IMR-90 (cell line): Measurements from ENCODE around the gene ZFPL1. TPM values are rescaled to one million over a fixed set of nuclear protein-coding genes. Genes with fewer than 3 reads are reported as not detected.

Experiments used
- NFE2L2 ChIP-seq: fragments of 150-350 bp; IDR thresholded peaks from 2 replicates; pipeline ENCODE4 v1.6.1; 2016; ENCODE audit warnings: low read depth, mild to moderate bottlenecking, low read length
- polyA plus RNA-seq, 3 experiments: library from polyadenylated mRNA; depleted of rRNA; stranded (reverse); fragments of >200 nt; gene quantifications; 2 replicates each; pipeline ENCODE4 v1.2.3, GENCODE V29; 2012; ENCODE audit warnings: low replicate concordance in 1 of 3
- total RNA-seq: library from RNA; depleted of rRNA; stranded (reverse); fragments of >200 nt; gene quantifications from 2 replicates; pipeline ENCODE4 v1.2.3, GENCODE V29; 2012
- TF ChIP-seq, protein P1 (sequence below): fragments of 150-350 bp; IDR thresholded peaks from 2 replicates; pipeline ENCODE4 v1.6.1; 2017; ENCODE audit warnings: mild to moderate bottlenecking, antibody characterized with exemption, low read length, low read depth

ZFPL1 gene
- total and polyA plus RNA-seq, 2 of the 4 experiments (the other 2 are of a cell fraction), result 24.0 to 67.5 TPM

DNA sequence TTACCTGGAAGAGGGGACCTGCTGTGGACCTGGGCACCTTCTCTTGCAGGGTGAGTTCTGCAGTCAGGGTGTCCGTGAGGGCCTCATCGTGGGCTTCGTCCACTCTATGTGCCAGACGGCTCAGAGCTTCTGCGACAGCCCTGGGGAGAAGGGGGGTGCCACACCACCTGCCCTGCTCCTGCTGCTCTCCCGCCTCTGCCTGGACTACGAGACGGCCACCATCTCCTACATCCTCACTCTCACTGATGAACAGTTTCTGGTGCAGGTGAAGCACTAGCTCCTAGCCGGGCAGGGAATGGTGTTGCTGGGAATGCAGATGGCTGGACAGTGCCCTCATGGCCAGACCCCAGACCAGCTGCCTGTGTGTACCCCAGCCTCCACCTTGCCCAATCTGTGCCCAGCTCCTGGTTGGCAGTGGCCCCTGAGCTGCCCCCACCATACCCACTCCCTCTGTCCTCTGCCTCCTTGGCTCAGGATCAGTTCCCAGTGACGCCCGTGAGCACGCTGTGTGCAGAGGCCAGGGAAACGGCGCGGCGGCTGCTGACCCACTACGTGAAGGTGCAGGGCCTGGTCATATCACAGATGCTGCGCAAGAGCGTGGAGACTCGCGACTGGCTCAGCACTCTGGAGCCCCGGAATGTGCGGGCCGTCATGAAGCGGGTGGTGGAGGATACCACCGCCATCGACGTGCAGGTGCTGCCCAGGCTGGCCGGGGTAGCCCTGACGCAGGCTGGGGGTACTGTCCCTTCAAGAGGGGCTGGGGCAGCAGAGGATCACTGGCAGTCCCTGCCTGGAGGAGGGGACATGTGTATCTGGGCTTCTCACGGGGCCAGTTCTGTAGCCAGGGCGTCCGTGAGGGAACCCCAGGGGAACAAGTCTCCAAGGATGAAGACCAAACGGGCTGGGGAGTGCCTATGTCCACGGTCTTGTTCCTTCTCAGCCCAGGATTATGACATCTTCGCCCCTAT, 25.5 kb downstream of the ZFPL1 start (continued):
- TF ChIP-seq, protein P1, sequence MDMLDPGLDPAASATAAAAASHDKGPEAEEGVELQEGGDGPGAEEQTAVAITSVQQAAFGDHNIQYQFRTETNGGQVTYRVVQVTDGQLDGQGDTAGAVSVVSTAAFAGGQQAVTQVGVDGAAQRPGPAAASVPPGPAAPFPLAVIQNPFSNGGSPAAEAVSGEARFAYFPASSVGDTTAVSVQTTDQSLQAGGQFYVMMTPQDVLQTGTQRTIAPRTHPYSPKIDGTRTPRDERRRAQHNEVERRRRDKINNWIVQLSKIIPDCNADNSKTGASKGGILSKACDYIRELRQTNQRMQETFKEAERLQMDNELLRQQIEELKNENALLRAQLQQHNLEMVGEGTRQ, result no peak
- no peak for TF ChIP-seq NFE2L2
